HG03520 (cell line): ENCODE results near the gene PLCG1.

Experiments
- ATAC-seq: cut with Tn5 transposase; IDR thresholded peaks from one replicate; pipeline ENCODE4 v1.9.1; 2021; ENCODE audit warnings: mild to moderate bottlenecking, moderate library complexity; ENCODE audit not compliant: unreplicated experiment

PLCG1 gene

GRCh38 chr20:41178495-41178894, 41.2 kb downstream of the PLCG1 start:
- ATAC-seq: no peak

GRCh38 chr20:41178904-41179432, 41.6 kb downstream of the PLCG1 start:
- no peak for ATAC-seq

- ATAC-seq: no peak
Observed at GRCh38 chr20:41179961-41180360, 42.6 kb downstream of the PLCG1 start.

- no peak for ATAC-seq
Observed at GRCh38 chr20:41180599-41181333, 43.4 kb downstream of the PLCG1 start.

GRCh38 chr20:41181567-41181966, 44.2 kb downstream of the PLCG1 start:
- ATAC-seq: no peak

- no peak for ATAC-seq
Observed at GRCh38 chr20:41182296-41183212, 45.2 kb downstream of the PLCG1 start.

- no peak for ATAC-seq
Observed at GRCh38 chr20:41183391-41183790, 46.0 kb downstream of the PLCG1 start.

GRCh38 chr20:41183831-41184230, 46.5 kb downstream of the PLCG1 start:
- no peak for ATAC-seq

- no peak for ATAC-seq
Observed at GRCh38 chr20:41185013-41185757, 47.8 kb downstream of the PLCG1 start.

- ATAC-seq: no peak
Observed at GRCh38 chr20:41187668-41188067, 50.3 kb downstream of the PLCG1 start.

- no peak for ATAC-seq
Observed at GRCh38 chr20:41191562-41192500, 54.5 kb downstream of the PLCG1 start.

- no peak for ATAC-seq
Observed at GRCh38 chr20:41192575-41192974, 55.2 kb downstream of the PLCG1 start.

- no peak for ATAC-seq
Observed at GRCh38 chr20:41196653-41197225, 59.4 kb downstream of the PLCG1 start.

- no peak for ATAC-seq
Observed at GRCh38 chr20:41198443-41198842, 61.1 kb downstream of the PLCG1 start.

GRCh38 chr20:41200446-41201202, 63.3 kb downstream of the PLCG1 start:
- ATAC-seq: no peak

- no peak for ATAC-seq
Observed at GRCh38 chr20:41201760-41202159, 64.4 kb downstream of the PLCG1 start.

GRCh38 chr20:41202426-41202825, 65.1 kb downstream of the PLCG1 start:
- ATAC-seq: no peak

GRCh38 chr20:41203660-41204059, 66.3 kb downstream of the PLCG1 start:
- no peak for ATAC-seq
